Sciatic nerve (tissue), 2 donors: ENCODE results near the gene TMEM151A. TPM values are rescaled to one million over a fixed set of nuclear protein-coding genes. Genes with fewer than 3 reads are reported as not detected.
"Not testable (repeated sequence)": the region's sequence is repeated elsewhere in the genome, so short reads cannot be mapped to it uniquely, and the experiment has no call there.

ENCODE experiments used
- ATAC-seq: fragments of 200-7000 bp; cut with Tn5 transposase; one replicate; pipeline ENCODE4 v1.9.1; 2020; ENCODE audit warnings: mild to moderate bottlenecking, moderate library complexity
- DNase-seq: peaks from one replicate; pipeline ENCODE4 v3.0.0-alpha.2; 2020; ENCODE audit warnings: low spot score
- intact Hi-C: fragments of 100-400 bp; cut with DNase I; formaldehyde crosslinking; loops from one replicate; pipeline ENCODE4 v1.14.2; 2022
- total RNA-seq: library from RNA; stranded (reverse); fragmentation: NEBNext Ultra II Directional; extraction: Animal tissue kit (Norgen Biotek cat#: 25700); gene quantifications from one replicate; pipeline ENCODE4 v1.2.1, GENCODE V29; 2021
- donor health status: DM: no; HTN: no; CAD: no.
- donor health status: DM: no; HTN: no; CAD: no.

Gene TMEM151A
- total RNA-seq, 1 donor from 2014 or later = 0.31 TPM

DNA sequence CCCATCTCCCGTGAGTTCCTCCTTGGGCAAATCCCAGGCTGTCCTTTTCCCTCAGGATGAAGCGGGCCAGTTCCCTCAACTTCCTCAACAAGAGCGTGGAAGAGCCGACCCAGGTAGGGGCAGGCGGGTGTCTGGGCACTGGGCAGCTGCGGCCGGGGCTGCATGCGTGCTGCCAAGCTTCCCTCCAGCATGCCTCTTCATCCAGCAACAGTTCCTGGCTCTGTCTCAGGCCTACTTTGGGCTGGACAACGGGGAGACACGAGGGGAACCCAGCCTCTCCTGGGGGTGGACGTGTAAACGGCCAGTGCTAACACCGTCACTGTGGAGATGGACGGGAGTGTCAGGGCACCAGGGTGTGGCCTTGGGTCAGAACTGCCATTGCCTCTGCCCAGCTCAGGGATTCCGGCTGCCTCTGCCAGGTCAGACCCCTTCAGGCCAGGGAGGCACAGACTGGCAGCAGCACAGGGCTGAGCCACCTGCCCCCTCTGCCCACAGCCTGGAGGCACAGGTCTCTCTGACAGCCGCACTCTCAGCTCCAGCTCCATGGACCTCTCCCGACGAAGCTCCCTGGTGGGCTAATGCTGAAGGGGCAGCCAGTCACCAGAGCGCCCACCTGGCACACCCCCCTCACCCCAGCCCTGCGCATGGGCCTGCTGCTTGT, 25.2 kb upstream of the TMEM151A start:
- DNase-seq (no peak), ATAC-seq (no peak)
- intact Hi-C loops = no loop called here

DNA sequence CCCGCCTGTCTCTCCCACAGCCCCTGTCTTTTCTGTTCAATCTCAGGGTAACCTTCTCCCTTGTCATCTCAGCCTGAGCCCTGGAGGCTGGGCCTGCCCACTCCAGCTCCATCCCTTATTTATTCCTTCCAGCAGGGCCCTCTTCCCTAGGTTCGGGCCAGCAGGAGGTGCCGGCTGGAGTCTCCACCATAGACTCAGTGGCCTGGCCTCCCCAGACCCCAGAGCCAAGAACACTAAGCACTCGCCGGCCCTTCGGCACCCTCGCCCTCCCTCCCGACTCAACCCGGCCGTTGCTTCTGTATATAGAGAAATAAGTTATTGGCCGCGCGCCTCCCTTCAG, 24.7 kb upstream of the TMEM151A start:
- ATAC-seq (peak; percentile 1), DNase-seq (no peak)
- intact Hi-C loops = no loop called here

DNA sequence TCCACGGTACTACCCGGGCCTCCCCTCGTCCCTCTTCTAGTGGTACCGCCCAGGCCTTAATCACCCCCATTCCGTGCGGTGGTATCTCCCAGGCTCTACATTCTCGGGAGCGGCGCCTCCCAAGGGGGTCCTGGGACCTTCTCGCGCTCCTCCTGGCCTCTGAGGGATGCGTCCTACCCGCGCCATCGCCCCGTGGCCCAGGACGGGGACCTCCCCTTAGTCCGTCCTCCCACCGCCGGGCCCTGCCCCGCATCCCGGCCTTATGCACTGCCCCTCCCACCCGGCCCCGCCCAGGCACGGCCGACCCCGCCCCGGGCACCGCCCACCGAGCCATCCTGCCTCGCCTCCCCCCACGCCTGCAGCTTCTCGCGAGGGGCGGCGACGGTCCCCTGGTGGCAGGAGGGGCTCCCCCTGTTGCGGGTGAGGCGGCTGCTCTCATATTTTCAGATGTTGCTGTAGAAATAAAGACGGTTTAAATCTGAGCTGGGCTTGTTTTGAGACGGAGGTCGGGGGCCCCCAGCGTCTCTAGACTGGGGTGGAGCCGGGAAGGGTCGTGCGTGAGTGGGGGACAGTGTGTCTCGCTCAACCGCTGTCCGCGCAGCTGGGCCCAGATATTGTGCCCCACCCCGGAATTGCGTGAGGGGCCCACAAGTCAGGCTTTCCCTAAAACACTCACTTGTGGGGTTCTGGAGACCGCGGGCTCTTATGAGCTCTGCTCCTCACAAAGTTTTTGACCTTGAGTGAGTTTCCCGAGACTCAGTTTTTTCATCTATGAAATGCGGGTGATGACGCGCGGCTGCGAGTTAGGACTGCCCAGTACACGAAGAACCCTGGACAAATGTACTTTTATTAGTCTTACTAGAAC, 24.1 kb upstream of the TMEM151A start:
- intact Hi-C loops = no loop called here
- peak; percentile 94 for DNase-seq

GRCh38 chr11:66268244-66268951, 23.3 kb upstream of the TMEM151A start, which contains the start of gene RAB1B:
TSS of gene RAB1B (plus strand) at chr11:66268639. CDS start at chr11:66268680, 41 bp downstream.
- DNase-seq (peak; percentile 100), ATAC-seq (peak; percentile 93)
- intact Hi-C loops = no loop called here

More for the DNA sequence above, 24.1 kb upstream of the TMEM151A start:
- ATAC-seq = peak; percentile 88

DNA sequence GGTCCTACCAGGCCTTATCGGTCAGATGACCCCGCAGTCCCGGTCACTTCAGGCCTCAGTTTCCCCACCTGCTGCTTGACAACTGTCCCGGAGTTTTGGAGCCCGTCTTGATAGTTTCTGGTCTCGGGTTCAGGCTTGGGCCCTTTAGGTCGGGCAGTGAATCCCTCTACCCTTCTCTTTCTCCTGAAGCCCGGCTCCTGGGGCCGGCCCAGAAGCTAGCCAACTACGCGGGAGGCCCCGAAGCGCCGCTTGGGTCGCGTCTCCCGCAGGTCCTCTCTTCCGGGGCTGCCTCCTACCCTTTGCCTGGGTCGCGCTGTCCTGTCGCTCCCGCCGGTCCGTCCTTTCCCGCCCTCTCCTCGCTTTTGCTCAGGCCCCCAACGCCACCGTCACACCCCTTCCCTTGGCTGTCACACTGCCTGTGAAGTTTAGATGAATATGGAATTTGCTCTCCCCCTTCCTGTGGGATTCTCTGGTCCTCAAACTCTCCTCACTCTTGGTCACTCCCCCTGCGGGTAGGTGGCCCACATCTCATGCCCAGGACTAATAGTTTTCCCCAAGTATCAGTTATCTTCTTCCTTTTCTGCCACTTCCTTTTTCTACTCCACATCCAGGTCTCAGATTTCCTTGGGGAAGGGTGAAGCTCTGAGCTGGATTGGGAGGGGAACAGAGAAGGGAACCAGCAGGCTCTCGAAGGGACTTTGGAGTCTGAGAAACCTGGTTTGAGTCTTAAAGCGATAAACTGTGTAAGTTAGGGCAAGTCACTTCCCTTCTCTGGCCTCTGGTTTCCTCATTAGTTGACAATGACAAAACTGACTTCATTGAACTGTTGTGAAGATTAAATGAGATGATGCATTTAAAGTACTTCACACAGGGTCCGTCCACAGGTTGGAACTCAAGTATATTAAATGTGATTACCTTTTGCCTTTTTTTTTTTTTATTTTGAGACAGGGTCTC, 22.5 kb upstream of the TMEM151A start:
- no peak for DNase-seq
- intact Hi-C loops = no loop called here

DNA sequence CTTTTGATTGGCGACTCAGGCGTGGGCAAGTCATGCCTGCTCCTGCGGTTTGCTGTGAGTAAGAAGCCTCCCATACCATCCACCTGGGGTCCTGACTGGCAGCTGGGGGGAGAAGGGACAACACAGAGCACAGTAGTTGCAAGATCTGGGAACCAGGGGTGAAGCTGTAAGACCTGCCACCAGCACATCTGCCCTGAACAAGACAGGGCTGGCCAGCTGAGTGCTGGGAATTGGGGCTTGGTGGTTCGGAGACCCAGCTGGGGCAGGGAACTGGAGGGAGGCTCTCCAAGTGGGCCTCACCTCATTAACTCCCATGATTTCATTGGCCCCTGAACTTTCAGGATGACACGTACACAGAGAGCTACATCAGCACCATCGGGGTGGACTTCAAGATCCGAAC, 19.9 kb upstream of the TMEM151A start:
- no peak for ATAC-seq
- DNase-seq = no peak

More for the DNA sequence above, 22.5 kb upstream of the TMEM151A start:
- ATAC-seq = no peak

GRCh38 chr11:66272596-66272995, 19.1 kb upstream of the TMEM151A start:
- ATAC-seq (no peak), DNase-seq (no peak)
- intact Hi-C loops = no loop called here

More for the DNA sequence above, 19.9 kb upstream of the TMEM151A start:
- intact Hi-C loops = no loop called here

DNA sequence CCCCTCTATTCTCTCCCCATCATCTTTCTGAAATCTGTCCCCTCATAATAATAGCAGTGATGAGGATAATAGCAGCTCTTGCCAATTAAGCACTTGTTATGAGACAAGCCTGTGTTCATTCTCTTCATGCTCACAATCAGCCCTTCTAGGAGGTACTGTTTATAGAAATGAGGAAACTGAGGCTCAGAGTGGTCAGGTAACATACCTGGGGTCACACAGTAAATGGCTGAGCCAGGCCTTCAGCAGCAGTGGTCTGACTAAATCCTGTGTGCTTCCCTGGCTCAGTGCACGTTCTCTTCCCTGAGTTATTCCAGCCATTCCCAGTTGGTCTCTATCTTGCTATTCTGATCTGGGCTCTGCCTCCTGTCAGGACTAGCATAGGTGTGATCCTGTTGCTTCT, 17.5 kb upstream of the TMEM151A start:
- intact Hi-C loops = no loop called here
- DNase-seq = no peak
- no peak for ATAC-seq

DNA sequence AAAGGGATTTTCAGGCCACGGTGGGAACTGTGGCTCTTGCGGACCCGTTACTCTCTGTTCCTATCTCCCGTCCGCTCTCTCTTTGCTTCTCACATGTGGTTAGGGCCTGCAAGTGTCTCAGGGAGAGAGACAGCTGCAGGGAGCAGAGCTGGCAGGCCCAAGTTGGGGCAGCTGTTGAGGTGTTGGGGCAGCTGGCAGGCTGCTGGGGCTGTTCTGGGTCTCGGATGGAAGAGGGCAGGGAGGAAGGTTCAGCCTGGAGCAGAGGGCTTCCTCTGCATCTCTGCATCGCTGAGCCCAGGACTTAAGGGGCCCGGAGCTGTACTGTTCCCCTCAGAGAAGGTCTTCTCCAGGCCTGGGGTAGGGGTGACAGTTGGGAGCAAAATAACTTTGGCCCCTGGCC, 16.3 kb upstream of the TMEM151A start:
- intact Hi-C loops = no loop called here
- ATAC-seq = no peak
- no peak for DNase-seq

DNA sequence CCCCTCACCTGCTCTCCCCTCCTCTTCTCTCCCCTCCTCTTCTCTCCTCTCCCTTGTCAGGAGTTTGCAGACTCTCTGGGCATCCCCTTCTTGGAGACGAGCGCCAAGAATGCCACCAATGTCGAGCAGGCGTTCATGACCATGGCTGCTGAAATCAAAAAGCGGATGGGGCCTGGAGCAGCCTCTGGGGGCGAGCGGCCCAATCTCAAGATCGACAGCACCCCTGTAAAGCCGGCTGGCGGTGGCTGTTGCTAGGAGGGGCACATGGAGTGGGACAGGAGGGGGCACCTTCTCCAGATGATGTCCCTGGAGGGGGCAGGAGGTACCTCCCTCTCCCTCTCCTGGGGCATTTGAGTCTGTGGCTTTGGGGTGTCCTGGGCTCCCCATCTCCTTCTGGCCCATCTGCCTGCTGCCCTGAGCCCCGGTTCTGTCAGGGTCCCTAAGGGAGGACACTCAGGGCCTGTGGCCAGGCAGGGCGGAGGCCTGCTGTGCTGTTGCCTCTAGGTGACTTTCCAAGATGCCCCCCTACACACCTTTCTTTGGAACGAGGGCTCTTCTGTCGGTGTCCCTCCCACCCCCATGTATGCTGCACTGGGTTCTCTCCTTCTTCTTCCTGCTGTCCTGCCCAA, 15.6 kb upstream of the TMEM151A start:
- ATAC-seq (no peak), DNase-seq (no peak)
- intact Hi-C loops = no loop called here

DNA sequence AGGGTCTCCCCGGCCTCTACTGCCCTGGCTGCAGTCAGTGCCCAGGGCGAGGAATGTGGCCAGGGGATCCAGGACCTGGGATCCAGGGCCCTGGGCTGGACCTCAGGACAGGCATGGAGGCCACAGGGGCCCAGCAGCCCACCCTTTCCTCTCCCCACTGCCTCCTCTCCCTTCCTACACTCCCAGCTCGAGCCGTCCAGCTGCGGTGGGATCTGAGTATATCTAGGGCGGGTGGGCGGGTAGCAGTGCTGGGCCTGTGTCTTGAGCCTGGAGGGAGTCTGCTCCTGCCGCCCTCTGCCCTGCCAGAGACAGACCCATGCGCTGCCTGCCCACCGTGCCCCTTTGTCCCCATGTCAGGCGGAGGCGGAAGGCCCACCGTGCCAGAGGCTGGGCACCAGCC, 15.1 kb upstream of the TMEM151A start:
- intact Hi-C loops, ATAC-seq: not testable (repeated sequence)

DNA sequence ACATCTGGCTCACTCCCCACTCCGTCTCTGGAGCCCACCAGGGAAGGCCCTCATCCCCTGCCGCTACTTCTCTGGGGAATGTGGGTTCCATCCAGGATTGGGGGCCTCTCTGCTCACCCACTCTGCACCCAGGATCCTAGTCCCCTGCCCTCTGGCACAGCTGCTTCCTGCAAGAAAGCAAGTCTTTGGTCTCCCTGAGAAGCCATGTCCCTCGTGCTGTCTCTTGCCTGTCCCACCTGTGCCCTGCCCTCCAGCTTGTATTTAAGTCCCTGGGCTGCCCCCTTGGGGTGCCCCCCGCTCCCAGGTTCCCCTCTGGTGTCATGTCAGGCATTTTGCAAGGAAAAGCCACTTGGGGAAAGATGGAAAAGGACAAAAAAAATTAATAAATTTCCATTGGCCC, 14.6 kb upstream of the TMEM151A start:
- intact Hi-C loops, ATAC-seq, DNase-seq: not testable (repeated sequence)

More for the DNA sequence above, 15.1 kb upstream of the TMEM151A start:
- not testable (repeated sequence) for DNase-seq

- intact Hi-C loops = no loop called here
- ATAC-seq (no peak), DNase-seq (no peak)
Observed at GRCh38 chr11:66277471-66278362, 14.0 kb upstream of the TMEM151A start, which contains the start of gene CNIH2. TSS of gene CNIH2 (plus strand) at chr11:66278175. CDS start at chr11:66278457, 282 bp downstream.

- ATAC-seq (no peak), DNase-seq (no peak)
- intact Hi-C loops = no loop called here
Observed at GRCh38 chr11:66278363-66279091, 13.2 kb upstream of the TMEM151A start.

DNA sequence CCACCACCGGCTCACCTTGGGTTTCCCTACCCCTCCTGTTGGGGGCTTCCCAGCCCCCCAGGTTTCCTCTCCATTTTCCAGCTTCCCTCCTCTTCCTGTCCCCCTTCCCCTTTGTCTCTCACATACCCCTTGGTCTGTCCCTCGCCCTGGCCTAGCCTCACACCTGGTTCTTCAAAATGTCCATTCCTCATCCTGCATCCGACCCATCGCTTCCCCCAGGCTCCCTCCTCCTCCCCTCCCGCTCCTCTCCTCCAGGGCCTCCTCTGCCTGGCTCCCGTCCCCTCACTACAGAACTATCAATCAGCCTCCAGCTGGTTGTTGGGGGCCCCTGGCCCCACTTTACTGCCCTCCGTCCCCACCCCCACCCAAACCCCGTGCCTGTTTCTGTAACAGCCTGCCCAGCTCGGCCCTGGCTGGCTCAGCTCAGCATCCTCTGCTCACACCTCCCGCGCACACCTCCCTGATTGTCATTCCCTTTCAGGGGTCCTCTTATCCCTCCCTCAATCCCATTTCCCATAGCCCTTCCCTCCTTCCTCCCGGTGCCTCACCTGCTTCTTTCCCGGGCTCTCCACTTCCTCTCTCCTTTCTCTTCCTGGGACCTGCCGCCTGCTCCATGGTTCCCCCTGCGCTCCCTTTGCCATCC, 12.5 kb upstream of the TMEM151A start:
- DNase-seq = no peak

GRCh38 chr11:66280428-66280827, 11.3 kb upstream of the TMEM151A start:
- DNase-seq = no peak
- intact Hi-C loops = no loop called here
- ATAC-seq = no peak

More for the DNA sequence above, 12.5 kb upstream of the TMEM151A start:
- intact Hi-C loops = no loop called here
- no peak for ATAC-seq
